Measurements from ENCODE around the gene PRRT4. TPM values are rescaled to one million over a fixed set of nuclear protein-coding genes. Genes with fewer than 3 reads are reported as not detected.

PRRT4 gene
- 0.05 TPM in 1 of 2 replicates, not detected in the other for total RNA-seq (2014; rRNA removed; shearing (Covaris generic))

DNA sequence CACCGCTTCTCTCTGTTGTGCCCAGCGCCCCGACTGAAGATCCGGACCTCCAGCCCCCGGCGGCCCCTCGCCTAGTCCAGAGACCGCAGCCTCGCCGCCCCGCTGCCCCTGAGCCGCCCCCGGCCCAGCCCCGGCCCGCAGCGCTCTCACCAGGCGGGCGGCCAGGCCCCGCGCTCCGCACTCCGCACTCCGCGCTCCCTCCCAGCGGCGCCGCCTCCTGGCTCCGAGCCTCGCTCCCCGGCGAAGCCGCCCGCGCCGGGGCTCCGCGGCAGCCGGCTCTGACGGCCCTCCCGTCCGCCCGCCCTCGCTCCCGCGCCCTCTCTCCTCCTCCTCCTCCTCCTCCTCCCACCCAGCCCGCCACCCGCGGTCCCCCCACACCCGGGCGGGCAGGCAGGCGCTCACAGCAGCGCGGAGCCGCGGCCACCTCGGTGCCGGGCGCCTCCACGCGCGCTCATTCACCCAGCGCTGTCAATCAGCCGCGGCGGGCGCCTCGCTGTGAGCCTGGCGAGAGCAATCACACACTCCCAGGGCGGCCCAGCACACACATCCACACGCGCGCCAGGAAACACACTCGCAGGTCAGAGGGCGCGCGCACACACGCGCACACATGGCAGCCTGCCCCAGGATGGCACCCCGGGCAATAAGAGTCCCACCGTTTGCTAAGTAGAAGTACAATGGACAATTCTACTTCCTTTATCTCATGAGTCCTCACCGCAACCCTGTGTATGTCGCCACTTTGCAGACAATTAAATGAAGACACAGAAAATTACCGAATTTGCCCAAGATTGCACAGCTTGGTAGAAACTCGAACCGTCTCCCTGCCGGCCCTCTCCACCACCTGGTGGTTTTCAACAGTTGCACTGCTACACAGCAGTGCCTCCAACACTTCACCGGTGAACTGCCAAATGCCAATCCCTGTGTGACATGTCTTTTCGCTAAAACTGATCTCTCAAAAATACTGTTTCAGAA lies at the start of gene PRRT4:
Gene PRRT4 (minus strand): TSS at position 280 of the 969 bp plus-strand sequence.

GRCh38 chr7:128409596-128410450 lies 48.3 kb upstream of the PRRT4 start, which contains the start of gene IMPDH1:
TSS of gene IMPDH1 (minus strand) at chr7:128409982. CDS start at chr7:128409901, 81 bp downstream.

DNA sequence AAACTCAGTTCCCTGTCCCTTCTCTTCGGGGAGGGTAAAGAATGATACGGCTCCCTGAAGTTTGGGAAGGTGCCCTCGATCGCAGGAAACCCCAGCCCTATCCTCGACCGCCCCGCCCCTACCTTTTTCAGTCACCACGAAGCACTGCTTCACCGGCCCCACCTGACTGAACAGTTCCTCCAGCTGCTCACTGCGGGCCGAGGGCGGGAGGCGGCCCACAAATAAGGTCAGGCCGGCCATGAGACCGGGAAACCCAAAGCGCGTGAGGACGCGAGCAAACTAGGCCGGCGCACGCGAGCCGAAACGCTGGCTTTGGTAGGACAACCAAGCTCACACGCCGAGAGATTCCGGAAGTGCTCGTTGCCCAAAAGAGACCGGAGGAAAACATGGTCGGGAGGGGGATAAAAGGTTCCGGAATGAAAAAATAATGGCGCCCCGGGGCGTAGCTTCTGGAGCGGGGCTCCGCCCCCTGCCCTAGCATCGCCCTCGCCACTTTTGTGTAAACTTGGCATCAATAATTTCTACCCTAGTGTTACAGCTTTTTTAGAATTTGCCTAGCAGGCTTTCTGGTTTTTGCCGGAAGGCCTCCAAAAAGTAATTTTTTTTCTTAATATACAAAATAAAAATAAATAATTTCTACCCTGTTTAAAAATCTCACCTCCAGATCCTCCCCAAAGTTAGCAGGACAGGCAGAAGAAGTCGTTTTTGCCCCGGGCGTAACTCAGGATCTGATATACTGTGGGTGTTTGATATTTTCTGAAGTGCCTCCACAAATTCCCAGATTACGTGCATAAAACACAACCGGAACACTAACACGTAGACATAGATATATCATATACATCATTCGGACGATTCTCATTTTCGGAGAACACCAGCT lies 17.7 kb downstream of the PRRT4 start, which contains the start of gene RBM28:
Gene RBM28 (minus strand): TSS at position 355 of the 877 bp plus-strand sequence. CDS start 115 bp downstream, at position 240.

Small RNA genes within 50 kb of the gene (small RNA-seq; reads per million reads assigned to genes)
- not detected for gene RNU7-27P

Other genes with a start within 250 kb of the PRRT4 start
- not detected in 2 replicates for gene LEP, start 120.4 kb downstream of the PRRT4 start, total RNA-seq (2014; rRNA removed; shearing (Covaris generic))
- 73.9 and 76.8 TPM in 2 replicates for gene RBM28, start 17.8 kb downstream of the PRRT4 start, total RNA-seq (2014; rRNA removed; shearing (Covaris generic))
- gene IMPDH1, start 48.3 kb upstream of the PRRT4 start, total RNA-seq (2014; rRNA removed; shearing (Covaris generic)) = 59.7 and 65.2 TPM in 2 replicates
- 8.9 and 10.9 TPM in 2 replicates for gene HILPDA, start 94.2 kb upstream of the PRRT4 start, total RNA-seq (2014; rRNA removed; shearing (Covaris generic))
- 37.5 and 43.4 TPM in 2 replicates for gene METTL2B, start 115.1 kb upstream of the PRRT4 start, total RNA-seq (2014; rRNA removed; shearing (Covaris generic))

Data from A375 (cell line).